HT-29 (cell line): Measurements from ENCODE around the gene PPIP5K2. TPM values are rescaled to one million over a fixed set of nuclear protein-coding genes. Genes with fewer than 3 reads are reported as not detected.
"Not testable (repeated sequence)": the region's sequence is repeated elsewhere in the genome, so short reads cannot be mapped to it uniquely, and the experiment has no call there.

ENCODE experiments used
- DNase-seq: peaks from one replicate; pipeline ENCODE4 v3.0.0-alpha.2; 2015; ENCODE audit warnings: low spot score
- total RNA-seq: library from RNA; depleted of rRNA; stranded (reverse); fragments of >200 nt; shearing (Covaris generic); gene quantifications from 2 replicates; pipeline ENCODE4 v1.2.3, GENCODE V29; 2014

Gene PPIP5K2
- total RNA-seq, 1 experiment from 2014 or later = 11.0 TPM

DNA sequence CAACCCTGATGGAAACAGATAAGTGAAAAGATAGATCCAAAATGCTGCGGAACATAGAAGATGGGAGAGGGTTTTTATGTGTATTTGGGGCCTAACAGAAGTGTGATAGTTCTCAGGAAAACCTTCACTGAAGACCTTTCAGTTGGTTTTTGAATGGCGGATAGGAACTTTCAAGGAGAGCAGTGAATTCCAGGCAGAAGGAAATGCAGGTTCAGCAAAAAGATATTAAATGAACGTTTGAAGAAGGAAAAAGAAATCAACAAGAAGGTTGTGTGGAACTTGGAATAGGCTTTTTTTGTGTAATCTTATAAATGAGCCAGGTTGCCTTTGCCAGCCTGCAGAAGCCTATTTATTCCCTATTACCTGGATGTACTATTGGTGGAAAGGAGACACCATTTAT lies 2.1 kb downstream of the PPIP5K2 start:
- DNase-seq = no peak

DNA sequence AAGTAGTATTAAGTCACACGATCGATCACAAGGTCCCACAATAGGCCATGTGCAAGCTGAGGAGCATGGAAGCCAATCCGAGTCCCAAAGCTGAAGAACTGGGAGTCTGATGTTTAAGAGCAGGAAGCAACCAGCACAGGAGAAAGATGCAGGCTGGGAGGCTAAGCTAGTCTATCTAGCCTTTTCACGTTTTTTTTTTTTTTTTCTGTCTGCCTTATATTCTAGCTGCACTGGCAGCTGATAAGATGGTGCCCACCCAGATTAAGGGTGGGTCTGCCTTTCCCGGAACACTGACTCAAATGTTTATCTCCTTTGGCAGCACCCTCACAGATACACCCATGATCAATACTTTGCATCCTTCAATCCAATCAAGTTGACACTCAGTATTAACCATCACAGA lies 6.5 kb downstream of the PPIP5K2 start:
- no peak for DNase-seq

DNA sequence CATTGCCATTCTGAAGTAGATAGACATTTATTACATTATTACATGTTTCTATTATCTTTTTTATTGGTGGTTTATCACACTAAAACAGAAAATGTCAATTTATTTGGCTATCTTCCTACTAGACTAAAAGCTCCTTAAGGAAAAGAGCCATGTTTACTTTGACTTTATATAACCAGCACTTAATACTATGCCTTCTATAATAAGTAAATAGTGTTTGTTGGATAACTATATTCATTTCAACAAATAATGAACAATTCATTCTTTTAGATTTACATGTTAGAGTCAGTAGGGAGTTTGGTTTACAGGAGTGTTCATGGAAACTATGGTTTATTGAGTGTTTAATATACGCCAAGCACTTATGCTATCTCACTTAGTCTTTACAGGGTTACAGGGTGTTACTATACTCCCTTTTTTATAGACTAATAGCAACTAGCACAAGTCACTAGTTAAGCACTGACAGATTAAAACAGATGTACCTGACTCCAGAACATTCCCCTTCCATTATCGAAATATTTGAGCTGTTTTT lies 7.3 kb downstream of the PPIP5K2 start:
- DNase-seq = no peak

DNA sequence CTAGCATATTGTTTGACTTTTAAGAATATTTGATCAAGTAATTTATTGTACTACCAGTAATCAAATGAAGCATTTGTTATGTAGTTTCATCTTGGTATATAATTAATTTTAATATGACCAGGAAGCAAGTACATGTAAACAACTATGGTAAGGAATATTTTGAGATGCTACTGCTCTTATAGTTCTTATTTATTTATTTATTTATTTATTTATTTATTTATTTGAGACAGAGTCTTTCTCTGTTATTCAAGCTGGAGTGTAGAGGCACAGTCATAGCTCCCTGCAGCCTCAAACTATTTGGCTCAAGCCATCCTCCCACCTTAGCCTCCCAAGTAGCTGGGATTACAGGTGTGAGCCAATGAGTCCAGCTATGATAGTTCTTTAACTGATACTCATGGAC lies 8.1 kb downstream of the PPIP5K2 start:
- DNase-seq = no peak

DNA sequence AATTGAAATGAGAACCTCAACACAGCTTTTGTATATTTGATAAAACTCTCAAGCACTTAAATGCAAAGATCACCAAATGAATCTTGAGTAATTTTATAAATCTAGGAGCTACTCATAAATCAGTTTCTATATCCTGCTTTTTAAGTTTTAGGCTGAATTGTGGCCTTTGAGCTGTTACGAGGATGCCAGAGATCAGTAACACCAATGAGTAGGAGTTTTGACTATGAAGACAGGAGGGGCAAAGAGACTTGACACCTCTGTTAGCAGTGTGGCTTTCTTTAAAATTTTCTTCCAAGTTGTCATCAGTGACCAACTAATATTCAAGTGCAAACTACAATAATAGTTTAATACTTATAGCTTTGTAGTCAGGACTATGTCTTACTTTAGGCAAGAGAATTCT lies 12.6 kb downstream of the PPIP5K2 start:
- no peak for DNase-seq

DNA sequence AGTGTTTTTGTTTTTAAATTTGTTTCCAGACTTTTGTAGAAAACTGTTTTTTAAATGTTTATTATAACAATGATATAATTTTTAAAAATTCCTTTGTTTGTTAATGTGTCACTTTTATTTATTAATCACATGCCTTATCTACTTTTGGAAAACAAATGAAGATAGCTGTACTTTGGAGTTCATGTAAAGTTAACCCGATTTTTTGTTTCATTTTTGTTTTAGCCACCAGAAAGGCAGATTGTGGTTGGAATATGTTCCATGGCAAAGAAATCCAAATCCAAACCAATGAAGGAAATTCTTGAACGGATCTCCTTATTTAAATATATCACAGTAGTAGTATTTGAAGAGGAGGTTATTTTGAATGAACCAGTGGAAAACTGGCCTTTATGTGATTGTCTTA lies 13.1 kb downstream of the PPIP5K2 start:
- DNase-seq = no peak

DNA sequence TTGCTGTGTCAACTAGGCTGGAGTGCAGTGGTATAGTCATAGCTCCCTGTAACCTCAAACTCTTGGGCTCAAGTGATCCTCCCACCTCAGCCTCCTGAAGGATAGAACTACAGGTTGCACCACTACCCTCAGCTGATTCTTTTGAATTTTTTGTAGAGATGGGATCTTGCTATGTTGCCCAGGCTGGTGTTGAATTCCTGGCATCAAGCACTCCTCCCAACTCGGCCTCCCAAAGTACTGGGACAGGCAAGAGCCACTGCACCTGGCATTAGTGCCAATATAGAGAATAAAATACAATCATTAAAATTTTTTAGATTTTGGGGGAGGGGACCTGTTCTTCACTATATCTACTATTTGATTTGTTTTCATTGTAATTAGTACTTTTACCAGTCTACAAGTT lies 15.4 kb downstream of the PPIP5K2 start:
- DNase-seq = no peak

DNA sequence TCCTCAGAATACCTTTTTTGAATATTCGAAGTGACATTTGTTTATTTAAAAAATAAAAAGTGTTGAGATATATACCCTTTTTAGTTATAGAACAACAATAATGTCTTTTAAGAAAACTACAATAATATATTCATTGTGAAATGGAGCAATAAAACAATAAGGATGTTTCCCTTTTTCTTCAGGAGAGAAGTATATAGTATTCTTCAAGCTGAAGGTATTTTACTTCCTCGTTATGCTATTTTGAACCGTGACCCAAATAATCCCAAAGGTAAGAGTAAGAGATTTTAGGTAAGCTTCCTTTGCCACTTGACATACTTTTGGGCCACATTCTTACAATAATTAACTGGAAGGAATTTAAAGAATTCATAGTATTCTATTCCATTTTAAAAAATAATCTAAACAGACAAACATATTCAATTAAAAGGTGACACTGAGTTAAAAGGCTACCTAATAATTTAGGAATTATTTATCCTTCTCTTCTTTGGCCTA lies 18.1 kb downstream of the PPIP5K2 start:
- no peak for DNase-seq

DNA sequence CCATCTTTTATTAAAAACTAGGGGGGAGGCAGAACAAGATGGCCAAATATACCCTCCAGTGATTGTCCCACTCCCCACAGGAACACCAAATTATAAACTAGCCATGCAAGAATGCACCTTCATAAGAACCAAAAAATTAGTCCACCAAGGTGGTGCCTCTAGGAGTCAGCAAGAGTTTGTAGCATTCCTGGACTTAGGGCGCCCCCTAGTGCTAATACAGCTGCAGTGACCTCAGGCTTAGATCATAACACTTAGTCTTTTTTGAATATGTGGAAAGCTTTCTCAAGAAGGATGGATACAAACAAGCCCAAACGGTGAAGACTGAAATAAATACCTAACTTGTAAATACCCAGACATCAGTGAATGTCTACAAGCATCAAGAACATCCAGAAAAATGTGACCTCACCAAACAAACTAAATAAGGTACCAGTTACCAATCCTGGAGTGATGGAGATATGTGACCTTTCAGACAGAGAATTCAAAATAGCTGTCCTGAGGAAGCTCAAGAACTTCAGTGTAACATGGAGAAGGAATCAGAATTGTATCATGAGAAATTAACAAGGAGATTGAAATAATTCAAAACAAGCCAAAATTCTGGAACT lies 19.3 kb downstream of the PPIP5K2 start:
- peak; percentile 91 for DNase-seq

DNA sequence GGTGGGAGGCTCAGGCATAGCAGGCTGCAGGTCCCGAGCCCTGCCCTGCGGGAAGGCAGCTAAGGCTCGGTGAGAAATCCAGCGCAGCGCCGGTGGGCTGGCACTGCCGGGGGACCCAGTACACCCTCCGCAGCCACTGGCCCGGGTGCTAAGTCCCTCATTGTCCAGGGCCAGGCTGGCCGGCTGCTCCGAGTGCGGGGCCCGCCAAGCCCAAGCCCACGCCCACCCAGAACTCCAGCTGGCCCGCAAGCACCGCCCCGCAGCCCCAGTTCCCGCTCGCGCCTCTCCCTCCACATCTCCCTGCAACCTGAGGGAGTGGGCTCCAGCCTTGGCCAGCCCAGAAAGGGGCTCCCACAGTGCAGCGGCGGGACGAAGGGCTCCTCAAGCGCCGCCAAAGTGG lies 22.0 kb downstream of the PPIP5K2 start:
- not testable (repeated sequence) for DNase-seq

DNA sequence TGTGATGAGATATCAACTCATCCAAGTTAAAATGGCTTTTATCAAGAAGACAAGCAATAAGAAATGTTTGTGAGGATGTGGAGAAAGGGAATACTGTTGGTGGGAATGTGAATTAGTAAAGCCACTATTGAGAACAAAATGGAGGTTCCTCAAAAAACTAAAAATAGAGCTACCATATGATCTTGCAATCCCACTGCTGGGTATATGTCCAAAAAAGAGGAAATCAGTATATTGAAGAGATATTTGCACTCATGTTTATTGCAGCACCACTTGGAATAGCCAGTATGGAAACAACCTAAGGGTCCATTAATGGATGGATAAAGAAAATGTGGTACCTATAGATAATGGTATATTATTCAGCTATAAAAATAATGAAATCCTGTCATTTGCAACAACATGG lies 25.1 kb downstream of the PPIP5K2 start:
- DNase-seq = no peak

DNA sequence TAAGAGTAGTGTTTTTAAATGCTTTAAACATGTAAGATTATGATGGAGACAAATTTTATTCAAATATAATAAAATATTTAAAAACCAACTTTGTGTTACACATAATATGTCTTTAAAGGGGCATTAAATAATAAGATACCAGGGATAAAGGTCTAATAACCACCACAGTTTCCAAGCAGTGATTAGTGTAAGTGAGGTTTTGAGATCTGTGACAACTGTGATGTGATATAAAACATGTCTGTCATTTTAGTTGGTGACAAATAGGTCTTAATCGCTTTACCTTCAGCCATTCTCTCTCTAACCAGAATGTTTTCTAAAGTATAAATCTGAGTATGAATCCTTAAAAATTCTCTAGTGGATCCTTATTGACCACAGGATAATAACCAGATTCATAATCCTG lies 28.1 kb downstream of the PPIP5K2 start:
- DNase-seq = no peak

DNA sequence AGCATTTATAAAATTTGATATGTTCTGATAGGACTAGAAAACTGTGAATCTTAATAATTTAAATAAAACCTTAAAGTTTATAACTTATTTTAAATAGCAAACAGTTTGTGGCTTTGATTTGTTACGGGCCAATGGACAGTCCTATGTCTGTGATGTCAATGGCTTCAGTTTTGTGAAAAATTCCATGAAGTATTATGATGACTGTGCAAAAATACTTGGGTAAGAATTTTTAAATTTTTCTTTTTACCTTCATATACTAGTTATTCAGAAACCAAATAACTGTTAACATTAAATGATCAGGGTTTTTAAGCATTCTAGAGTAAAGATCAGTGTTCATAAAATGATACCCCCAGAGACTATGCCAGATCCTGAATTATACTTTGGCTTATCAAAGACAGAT lies 31.1 kb downstream of the PPIP5K2 start:
- no peak for DNase-seq

DNA sequence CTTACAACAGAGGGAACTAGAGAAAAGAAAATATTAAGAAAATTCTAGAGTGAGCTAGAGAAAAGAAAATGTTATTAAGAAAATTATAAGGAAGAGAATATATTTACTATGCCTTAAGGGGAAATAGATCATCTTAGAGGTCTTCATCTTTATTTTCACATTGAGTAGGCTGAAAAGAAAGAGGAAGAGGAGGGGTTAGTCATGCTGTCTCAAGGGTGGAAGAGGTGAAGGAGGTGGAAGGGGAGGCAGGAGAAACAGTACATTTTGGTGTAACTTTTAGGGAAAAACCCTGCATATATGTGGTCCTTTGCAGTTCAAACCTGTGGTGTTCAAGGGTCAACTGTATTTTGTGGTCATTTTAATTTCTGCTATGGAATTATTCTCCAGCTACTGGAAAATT lies 46.6 kb downstream of the PPIP5K2 start:
- no peak for DNase-seq

DNA sequence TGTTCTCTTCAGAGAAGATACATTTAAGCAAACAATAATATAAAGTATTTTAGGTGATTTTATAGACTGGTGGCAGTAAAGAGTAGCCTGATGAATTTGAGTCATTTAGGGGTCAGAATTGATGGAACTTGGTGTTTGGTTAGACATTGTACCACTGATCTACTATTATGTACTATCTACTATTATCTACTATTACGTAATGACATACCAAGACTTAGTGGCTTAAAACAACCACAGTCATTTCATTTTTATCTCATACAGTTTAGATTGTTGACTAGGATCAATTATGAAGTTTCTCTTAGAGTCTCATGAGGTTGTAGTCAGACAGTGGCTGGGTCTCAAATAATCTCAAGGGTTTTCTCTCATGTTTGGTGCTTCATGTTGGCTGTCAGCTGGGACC lies 54.0 kb downstream of the PPIP5K2 start:
- no peak for DNase-seq

DNA sequence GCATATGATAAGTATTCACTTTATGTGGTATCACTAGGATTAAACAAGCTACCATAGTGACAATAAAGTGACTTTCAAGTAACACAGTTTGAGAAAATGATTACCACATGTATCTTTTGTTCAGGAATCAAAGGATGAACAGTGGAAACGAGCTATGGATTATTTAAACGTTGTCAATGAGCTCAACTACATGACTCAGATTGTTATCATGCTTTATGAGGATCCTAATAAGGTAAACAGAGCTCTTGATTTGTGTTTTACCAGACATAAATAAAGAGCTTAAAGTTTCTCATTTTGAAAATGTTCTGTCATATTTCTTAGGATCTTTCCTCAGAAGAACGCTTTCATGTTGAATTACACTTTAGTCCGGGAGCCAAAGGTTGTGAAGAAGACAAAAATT lies 57.4 kb downstream of the PPIP5K2 start:
- no peak for DNase-seq

DNA sequence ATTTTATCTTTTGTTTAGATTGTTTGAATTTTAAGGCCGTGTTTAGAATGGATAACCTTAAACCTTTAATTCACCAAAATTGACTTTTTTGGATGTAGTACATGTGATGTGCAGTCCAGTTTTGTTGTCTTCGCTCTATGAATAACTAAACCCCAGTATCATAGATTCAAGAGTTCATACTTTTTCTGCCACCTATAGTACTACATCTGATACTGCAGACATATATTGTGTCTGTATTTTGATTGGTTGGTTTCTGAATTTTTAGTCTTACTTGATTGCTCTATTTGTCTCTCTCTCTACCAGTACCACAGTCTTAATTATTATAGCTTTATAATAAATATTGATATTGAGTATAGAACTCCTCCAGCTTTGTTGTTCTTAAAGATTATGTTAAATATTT lies 58.1 kb downstream of the PPIP5K2 start:
- no peak for DNase-seq

DNA sequence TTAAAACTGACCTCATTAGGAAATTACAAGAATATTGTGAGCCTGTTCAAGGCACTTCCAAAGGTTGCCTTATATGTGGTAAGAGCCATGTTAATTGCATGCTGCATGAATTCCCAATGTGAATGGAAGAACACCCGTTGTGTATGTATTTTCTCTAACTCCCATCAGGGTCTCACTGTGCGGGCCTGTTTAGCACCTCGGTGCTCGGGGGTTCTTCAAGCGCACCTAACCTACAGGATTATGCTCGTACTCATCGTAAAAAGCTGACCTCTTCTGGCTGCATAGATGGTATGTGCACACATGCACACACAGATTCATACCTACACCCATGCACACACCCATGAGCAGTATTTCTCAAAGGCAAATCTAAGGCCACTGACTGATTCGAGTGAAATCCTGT lies 66.1 kb downstream of the PPIP5K2 start:
- DNase-seq = no peak

DNA sequence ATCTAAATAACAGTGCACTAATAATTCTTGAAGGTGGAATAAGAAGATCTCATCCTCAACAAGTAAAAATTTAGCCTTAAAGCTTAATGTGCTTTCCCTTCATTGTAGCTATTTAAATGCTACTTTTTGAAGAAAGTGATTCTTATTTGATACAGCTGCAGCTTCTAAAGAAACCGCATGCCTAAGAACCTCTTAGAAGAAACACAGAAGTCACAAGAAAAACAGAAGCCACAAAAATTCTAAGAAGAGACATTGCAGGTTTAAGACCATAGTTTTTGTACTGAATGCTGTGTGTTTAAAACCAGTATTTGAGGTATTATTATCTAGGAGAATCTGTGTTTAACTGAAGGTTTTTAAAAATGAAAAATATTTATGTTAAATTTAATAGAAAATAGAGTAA lies 68.3 kb downstream of the PPIP5K2 start:
- no peak for DNase-seq

DNA sequence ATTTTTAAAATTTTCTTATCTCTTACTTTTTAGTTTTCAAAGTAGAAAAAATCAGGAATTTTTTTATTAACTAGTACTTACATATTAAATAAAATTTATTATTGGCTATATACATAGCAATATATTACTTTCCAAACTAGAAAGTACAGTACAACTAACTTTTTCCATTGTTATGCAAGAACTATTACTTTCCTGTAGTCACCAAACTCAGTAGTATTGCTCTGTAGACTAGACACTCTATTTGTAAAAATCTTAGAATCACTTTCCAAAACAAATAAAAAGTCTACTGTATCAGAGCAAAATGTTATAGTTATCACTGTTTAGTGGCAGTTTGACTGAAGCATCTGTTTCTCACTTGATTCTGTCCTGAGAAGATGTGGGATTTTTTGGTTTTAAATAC lies 83.1 kb downstream of the PPIP5K2 start:
- DNase-seq = no peak

DNA sequence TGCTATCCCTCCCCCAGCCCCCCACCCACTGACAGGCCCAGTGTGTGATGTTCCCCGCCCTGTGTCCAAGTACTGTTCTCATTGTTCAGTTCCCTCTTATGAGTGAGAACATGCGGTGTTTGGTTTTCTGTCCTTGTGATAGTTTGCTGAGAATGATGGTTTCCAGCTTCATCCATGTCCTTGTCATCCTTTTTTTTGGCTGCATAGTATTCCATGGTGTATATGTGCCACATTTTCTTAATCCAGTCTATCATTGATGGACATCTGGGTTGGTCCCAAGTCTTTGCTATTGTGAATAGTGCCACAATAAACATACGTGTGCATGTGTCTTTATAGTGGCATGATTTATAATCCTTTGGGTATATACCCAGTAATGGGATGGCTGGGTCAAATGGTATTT lies 84.9 kb downstream of the PPIP5K2 start:
- DNase-seq = not testable (repeated sequence)

DNA sequence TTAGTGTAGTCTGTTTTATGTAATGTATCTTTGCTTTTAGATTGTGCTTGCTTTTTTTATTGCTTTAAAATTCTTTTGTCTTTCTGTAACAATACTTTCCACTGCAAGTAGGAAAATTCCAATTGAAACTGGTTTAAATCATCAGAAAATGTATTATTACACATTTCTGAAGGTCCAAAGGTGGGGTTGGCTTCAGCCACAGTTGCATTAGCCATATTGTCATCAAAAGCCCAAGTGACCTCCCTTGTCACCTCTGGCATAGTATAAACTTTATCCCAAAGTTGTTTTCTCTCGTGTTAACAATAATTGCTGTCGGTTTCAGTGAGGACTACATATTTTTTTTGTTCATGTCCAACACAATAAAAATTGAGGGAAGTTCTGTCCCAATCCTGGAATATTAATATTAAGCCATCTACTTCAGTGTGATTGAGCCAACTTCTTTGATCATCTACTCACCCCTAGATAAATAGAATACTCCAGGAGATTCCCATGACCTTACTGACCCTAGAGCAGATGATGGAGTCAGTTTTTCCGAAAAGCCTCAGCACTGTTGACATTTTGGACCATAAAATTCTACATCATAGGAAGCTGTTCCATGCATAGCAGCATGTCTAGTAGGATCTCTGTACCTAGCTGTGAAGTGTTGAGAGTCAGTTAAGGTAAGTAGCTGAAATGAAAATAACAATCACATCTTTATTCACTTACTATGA lies 86.0 kb downstream of the PPIP5K2 start:
- DNase-seq = no peak

DNA sequence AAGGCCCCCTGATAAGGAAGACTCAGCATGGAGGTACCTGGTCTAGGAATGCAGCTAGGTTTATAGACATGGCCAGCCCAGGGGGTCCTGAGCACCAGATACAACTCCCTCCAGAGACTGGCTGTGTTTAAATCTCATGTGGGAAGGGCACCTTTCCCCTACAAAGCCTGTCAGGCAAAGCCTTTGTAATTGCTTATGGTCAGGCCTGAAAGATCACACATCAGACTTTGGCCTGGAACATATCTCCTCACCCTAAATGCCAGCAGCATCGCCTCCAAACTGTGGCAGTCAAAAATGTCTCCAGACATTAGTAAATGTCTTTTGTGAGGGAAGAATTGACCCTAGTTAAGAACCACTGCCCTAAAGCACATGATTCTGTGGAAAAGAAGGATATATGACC lies 86.9 kb downstream of the PPIP5K2 start:
- DNase-seq = no peak
